GM21576 (cell line): ENCODE data around the gene CHAMP1.
"Not testable (repeated sequence)": the region's sequence is repeated elsewhere in the genome, so short reads cannot be mapped to it uniquely, and the experiment has no call there.

Experiments
- ATAC-seq: cut with Tn5 transposase; IDR thresholded peaks from one replicate; pipeline ENCODE4 v1.9.1; 2021; ENCODE audit warnings: mild to moderate bottlenecking, moderate library complexity; ENCODE audit not compliant: unreplicated experiment

The CHAMP1 gene

GRCh38 chr13:114333881-114334280 lies 19.6 kb downstream of the CHAMP1 start:
- ATAC-seq: not testable (repeated sequence)

- peak; percentile 52 for ATAC-seq
Measured at GRCh38 chr13:114334305-114335053, 20.2 kb downstream of the CHAMP1 start.

GRCh38 chr13:114336457-114336856 lies 22.2 kb downstream of the CHAMP1 start:
- ATAC-seq: not testable (repeated sequence)

GRCh38 chr13:114338959-114339358 lies 24.7 kb downstream of the CHAMP1 start:
- ATAC-seq: no peak

GRCh38 chr13:114339857-114340534 lies 25.7 kb downstream of the CHAMP1 start:
- no peak for ATAC-seq

- ATAC-seq: no peak
Measured at GRCh38 chr13:114341003-114341777, 26.9 kb downstream of the CHAMP1 start.

GRCh38 chr13:114347256-114347655 lies 33.0 kb downstream of the CHAMP1 start:
- not testable (repeated sequence) for ATAC-seq

- not testable (repeated sequence) for ATAC-seq
Measured at GRCh38 chr13:114352763-114353162, 38.5 kb downstream of the CHAMP1 start.

GRCh38 chr13:114353382-114353781 lies 39.1 kb downstream of the CHAMP1 start:
- not testable (repeated sequence) for ATAC-seq
